Adrenal gland (tissue), 12 donors: ENCODE measurements around the gene ABHD16B. TPM values are rescaled to one million over a fixed set of nuclear protein-coding genes. Genes with fewer than 3 reads are reported as not detected.
"Not testable (repeated sequence)": the region's sequence is repeated elsewhere in the genome, so short reads cannot be mapped to it uniquely, and the experiment has no call there.

Experiments
- DNase-seq, 7 donors: peaks; one replicate each; pipeline ENCODE4 v3.0.0-alpha.2; 2019 to 2020
- H3K27ac ChIP-seq, 5 donors: fragments of 200-600 bp; sonication (generic) in 4 of 5; 1 replicate in 3 of 5; 2 replicates in 2 of 5; pipeline versions ENCODE4 v1.5.1 to v1.8.0; 2016 to 2020; ENCODE audit warnings: mild to moderate bottlenecking in 1 of 5
- H3K27me3 ChIP-seq: fragments of 200-600 bp; 2 replicates; pipeline ENCODE4 v1.8.0; 2021
- H3K36me3 ChIP-seq, 2 donors: fragments of 200-600 bp; replicated peaks in 1 of 2; 1 replicate in 1 of 2; 2 replicates in 1 of 2; pipeline versions ENCODE4 v1.5.1 to v1.8.0; 2018 to 2022
- H3K4me1 ChIP-seq, 2 donors: fragments of 200-600 bp; replicated peaks in 1 of 2; 1 replicate in 1 of 2; 2 replicates in 1 of 2; pipeline versions ENCODE4 v1.5.1 to v1.8.0; 2018 to 2021
- H3K4me3 ChIP-seq, 4 donors: fragments of 200-600 bp; sonication (generic) in 3 of 4; one replicate each; pipeline ENCODE4 v1.5.1; 2016 to 2018
- H3K9me3 ChIP-seq, 3 donors: fragments of 200-600 bp; sonication (generic) in 1 of 3; replicated peaks in 1 of 3; 1 replicate in 2 of 3; 2 replicates in 1 of 3; pipeline versions ENCODE4 v1.5.1 to v1.8.0; 2016 to 2021
- POLR2A ChIP-seq, 2 donors: fragments of 450-650 bp; IDR thresholded peaks; one replicate each; pipeline ENCODE4 v1.6.1; 2017; ENCODE audit warnings: antibody characterized with exemption in 2 of 2, mild to moderate bottlenecking in 2 of 2, moderate library complexity in 1 of 2
- WGBS, 4 donors: extraction: QIAGEN DNeasy Blood & Tissue Kit in 2 of 4; methylation state at CpG; one replicate each; pipeline versions ENCODE4 v1.1.5 to v1.1.7; 2013 to 2017; 5-methylcytosine and 5-hydroxymethylcytosine counted together
- intact Hi-C, 2 donors: fragments of 100-400 bp; cut with DNase I; formaldehyde crosslinking; loops; one replicate each; pipeline versions ENCODE4 v1.14.1 to v1.15.0; 2022 to 2023
- polyA plus RNA-seq, 3 donors: library from polyadenylated mRNA; stranded (reverse); fragments of 200-250 nt in 2 of 3; fragments of 350-450 nt in 1 of 3; fragmentation: Illumina TruSeq in 1 of 3; extraction: RNeasy Lipid Tissue Mini Kit (QIAGEN cat#74804) in 1 of 3; gene quantifications; one replicate each; pipeline ENCODE4 v1.2.3, GENCODE V29; 2013 to 2014
- total RNA-seq, 9 donors: library from RNA; depleted of rRNA in 4 of 9; stranded (reverse); fragments of >200 nt in 4 of 9; fragments of 120-200 nt in 1 of 9; fragmentation: NEBNext Ultra II Directional in 1 of 9; extraction: Animal tissue kit (Norgen Biotek cat#: 25700) in 1 of 9; gene quantifications; one replicate each; pipeline versions ENCODE4 v1.1.0 to v1.2.4, GENCODE V29; 2013 to 2023
- TF ChIP-seq, protein P1 (sequence below), 6 experiments: fragments of 450-650 bp in 4 of 6; fragments of 200-600 bp in 2 of 6; sonication (generic) in 1 of 6; IDR thresholded peaks; 1 replicate in 5 of 6; 2 replicates in 1 of 6; pipeline versions ENCODE4 v1.5.1 to v1.8.0; 2016 to 2021; ENCODE audit warnings: antibody characterized with exemption in 6 of 6, mild to moderate bottlenecking in 2 of 6, moderate library complexity in 1 of 6
- donor health status: healthy with polysubstance abuse.
- donor health status: Bipolar disorder and iron deficiency.
- donor health status: DM: yes; HTN: yes; CAD: no.
- donor health status: DM: no; HTN: no; CAD: no.
- donor health status: DM: no; HTN: no; CAD: no.
- donor health status: DM: yes; HTN: yes; CAD: no.

ABHD16B gene
- total and polyA plus RNA-seq, 12 donors = 0.54 to 1.2 TPM; not detected in 10

GRCh38 chr20:63868264-63868663 lies 7.0 kb downstream of the ABHD16B start:
- Histone ChIP-seq H3K27ac (no peak overlapping the region), H3K4me3 (no peak overlapping the region), H3K9me3 (no peaks in the 10 kb centered on the region), H3K27me3 (no peaks in the 10 kb centered on the region), H3K4me1 (peaks cover 4 to 29% of the 10 kb centered on the region in 2 donors), H3K36me3 (peaks cover 0 to 51% of the 10 kb centered on the region in 2 donors)
- DNase-seq = no peak
- 92 to 94% (median 92%) methylated on average over 5 of the region's 5 CpGs for WGBS, 4 donors
- TF ChIP-seq, protein P1, sequence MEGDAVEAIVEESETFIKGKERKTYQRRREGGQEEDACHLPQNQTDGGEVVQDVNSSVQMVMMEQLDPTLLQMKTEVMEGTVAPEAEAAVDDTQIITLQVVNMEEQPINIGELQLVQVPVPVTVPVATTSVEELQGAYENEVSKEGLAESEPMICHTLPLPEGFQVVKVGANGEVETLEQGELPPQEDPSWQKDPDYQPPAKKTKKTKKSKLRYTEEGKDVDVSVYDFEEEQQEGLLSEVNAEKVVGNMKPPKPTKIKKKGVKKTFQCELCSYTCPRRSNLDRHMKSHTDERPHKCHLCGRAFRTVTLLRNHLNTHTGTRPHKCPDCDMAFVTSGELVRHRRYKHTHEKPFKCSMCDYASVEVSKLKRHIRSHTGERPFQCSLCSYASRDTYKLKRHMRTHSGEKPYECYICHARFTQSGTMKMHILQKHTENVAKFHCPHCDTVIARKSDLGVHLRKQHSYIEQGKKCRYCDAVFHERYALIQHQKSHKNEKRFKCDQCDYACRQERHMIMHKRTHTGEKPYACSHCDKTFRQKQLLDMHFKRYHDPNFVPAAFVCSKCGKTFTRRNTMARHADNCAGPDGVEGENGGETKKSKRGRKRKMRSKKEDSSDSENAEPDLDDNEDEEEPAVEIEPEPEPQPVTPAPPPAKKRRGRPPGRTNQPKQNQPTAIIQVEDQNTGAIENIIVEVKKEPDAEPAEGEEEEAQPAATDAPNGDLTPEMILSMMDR (IDR thresholded peaks at IDR 0.05) = no peak
- TF ChIP-seq POLR2A (IDR thresholded peaks at IDR 0.05) = no peak
- intact Hi-C loops = loop anchor here in 1 of 2 donors (10.0 kb wide), 1 partner anchor 333 kb away; the partner anchor contains the start of gene PTK6

- H3K27me3 ChIP-seq = no peaks in the 10 kb centered on the region
- peak in 6 of 7 donors; percentile 44 to 82 (median 66) for DNase-seq
- H3K36me3 ChIP-seq = peaks cover 0 to 98% of the 10 kb centered on the region in 2 donors
- WGBS, 4 donors = 66 to 73% (median 69%) methylated on average over 10 to 14 of the region's 14 CpGs
- no peak overlapping the region for H3K4me3 ChIP-seq
- TF ChIP-seq, protein P1 (IDR thresholded peaks at IDR 0.05) = no peak
- peak in 1 of 2 donors; percentile 37 for TF ChIP-seq POLR2A (IDR thresholded peaks at IDR 0.05)
- peak overlapping the region; percentile 45 to 92 (median 66) for H3K27ac ChIP-seq
- H3K9me3 ChIP-seq = no peaks in the 10 kb centered on the region
- peaks cover 0 to 10% of the 10 kb centered on the region in 2 donors for H3K4me1 ChIP-seq
- intact Hi-C loops = no loop called here
Observed at GRCh38 chr20:63873477-63873971, 12.2 kb downstream of the ABHD16B start.

DNA sequence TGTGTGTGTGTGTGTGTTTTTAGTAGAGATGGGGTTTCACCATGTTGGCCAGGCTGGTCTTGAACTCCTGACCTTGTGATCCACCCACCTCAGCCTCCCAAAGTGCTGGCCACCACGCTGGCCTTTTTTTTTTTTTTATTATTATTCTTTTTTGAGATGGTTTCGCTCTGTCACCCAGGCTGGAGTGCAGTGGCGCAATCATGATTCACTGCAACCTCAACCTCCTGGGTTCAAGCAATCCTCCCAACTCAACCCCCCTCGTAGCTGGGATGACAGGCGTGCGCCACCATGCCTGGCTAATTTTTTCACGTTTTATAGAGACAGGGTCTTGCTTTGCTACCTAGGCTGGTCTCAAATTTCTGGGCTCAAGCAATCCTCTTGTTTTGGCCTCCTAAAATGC lies 12.9 kb downstream of the ABHD16B start:
- H3K4me1 ChIP-seq, intact Hi-C loops, H3K4me3 ChIP-seq, DNase-seq, H3K9me3 ChIP-seq, H3K27me3 ChIP-seq: not testable (repeated sequence)
- peaks cover 0 to 98% of the 10 kb centered on the region in 2 donors for H3K36me3 ChIP-seq
- H3K27ac ChIP-seq = peak overlapping the region in 1 of 5 donors; percentile 91
- WGBS, 4 donors = 75 to 93% (median 78%) methylated on average over 7 of the region's 7 CpGs

DNA sequence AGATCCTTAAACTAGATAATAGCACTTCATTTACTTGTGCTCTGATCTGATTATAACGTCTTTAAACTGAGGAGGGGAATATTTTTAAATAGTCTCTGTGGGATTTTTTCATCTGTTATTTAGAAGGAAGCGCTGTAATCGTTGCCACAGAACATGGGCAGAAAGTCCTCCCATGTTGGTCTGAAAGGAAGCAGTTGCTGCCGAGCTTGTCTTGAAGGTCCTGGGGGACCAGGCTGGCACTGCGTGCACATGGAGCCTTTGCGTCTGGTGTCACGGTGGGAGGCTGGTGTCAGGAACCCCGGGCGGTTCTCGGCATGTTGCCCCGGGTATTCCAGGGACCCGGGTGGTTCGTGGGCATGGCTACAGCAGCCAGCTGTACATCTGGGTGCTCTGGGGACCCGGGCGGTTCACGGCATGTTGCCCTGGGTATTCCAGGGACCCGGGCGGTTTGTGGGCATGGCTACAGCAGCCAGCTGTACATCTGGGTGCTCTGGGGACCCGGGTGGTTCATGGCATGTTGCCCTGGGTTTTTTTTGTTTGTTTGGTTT lies 15.3 kb downstream of the ABHD16B start:
- Histone ChIP-seq H3K27ac (no peak overlapping the region), H3K4me3 (no peak overlapping the region), H3K36me3 (peaks cover 0 to 86% of the 10 kb centered on the region in 2 donors), H3K27me3 (no peaks in the 10 kb centered on the region), H3K9me3 (no peaks in the 10 kb centered on the region), H3K4me1 (peaks cover 0 to 10% of the 10 kb centered on the region in 2 donors)
- DNase-seq = no peak
- TF ChIP-seq, protein P1 (IDR thresholded peaks at IDR 0.05) = no peak
- TF ChIP-seq POLR2A (IDR thresholded peaks at IDR 0.05) = no peak
- 88 to 90% (median 89%) methylated on average over 14 to 19 of the region's 19 CpGs for WGBS, 4 donors
- intact Hi-C loops = no loop called here
